Superior temporal gyrus (tissue), 1 donor: Measurements from ENCODE around the gene SLC43A3.
"Not testable (repeated sequence)": the region's sequence is repeated elsewhere in the genome, so short reads cannot be mapped to it uniquely, and the experiment has no call there.

Source experiments
- DNase-seq: peaks from one replicate; pipeline ENCODE4 v3.0.0-alpha.2; 2016; ENCODE audit errors: extremely low spot score

The SLC43A3 gene

DNA sequence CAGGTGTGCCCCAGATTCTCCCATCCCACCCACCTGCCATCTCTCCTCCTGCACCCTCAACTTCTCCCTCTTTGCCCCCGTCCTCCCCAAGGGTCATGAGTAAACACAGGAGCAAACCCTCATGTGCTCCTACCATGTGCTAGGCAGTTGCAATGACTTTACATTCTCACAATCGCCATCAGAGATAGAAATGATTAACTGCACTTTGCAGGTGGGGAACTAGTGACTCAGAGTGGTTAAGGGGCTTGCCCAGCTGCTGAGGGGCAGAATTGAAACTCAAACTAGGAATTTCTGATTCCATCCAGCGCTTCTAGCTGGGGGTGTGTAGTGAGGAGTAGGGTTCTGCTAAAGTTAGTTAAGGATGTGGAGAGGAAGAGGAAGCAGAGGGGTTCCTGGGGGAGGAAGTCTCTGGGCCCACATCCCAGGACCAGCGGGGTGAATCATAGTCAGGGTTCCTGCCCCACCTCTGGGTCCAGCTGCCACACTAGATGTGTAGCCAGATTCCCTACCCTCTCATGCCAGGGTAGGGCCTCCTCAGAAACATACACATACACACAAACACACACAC is 20.5 kb downstream of the SLC43A3 start:
- DNase-seq: no peak

DNA sequence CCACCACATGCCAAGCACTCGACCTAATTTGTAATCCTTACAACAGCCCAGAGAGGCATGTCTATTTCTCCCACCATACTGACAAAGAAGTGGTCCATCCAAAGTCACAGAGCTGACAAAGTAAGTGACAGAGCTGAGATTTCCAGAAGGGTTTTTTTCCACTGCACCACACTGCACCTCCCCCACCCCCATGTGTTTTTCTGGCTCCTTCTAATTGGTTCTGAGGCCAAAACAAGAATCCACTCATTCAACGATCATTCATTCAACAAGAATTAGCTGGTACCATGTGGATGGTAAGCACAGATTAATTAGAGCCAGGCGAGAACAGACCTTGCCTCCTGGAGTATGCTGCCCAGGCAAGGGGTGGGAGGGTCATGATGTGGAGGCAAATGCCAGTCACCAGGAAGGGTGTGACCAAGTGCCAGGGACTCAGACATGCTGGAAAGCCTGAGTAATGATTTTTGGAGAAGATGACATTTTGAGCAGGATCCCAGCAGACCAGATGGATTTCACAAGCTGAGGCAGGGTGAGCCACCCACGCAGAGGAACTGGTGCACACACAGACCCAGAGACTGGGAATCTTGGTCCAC is 21.6 kb downstream of the SLC43A3 start:
- no peak for DNase-seq

GRCh38 chr11:57403802-57404147 is 23.1 kb downstream of the SLC43A3 start:
- no peak for DNase-seq

GRCh38 chr11:57403003-57403801 is 23.7 kb downstream of the SLC43A3 start:
- DNase-seq: not testable (repeated sequence)

DNA sequence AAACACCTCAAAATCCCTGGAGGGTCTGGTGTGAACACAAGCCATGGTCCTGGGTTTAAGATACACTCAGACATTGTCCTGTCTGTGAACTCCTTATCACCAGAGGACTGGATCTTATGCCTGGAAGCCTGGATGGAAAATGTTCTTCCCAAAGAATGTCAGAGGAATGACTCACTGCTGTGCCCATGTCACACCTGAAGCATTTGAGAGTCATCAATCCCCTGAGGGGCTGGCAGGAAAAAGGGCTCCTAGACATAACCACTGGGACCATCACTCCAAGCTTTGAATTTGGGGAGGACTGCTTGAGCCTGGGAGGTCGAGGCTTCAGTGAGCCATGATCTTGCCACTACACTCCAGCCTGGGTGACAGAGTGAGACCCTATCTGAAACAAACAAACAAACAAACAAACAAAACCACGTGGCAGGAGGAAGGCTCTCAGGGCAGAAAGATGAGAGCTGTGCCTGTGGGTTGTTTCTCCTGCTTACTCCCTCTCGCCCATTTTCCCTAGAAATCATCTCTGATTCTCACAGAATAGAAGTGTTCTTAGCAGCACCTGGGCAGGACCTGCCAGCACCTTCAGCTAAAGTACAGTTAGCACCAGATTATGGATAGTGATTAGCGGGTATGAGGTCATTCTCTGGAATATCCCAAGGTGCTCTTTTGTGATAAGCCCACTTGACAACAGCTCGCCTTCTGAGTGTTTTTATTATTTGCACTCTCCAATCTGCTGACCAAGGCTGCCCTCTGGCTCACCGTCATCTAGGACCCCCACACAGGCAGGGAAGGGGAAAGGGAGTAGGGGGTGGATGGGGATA is 24.5 kb downstream of the SLC43A3 start:
- no peak for DNase-seq

DNA sequence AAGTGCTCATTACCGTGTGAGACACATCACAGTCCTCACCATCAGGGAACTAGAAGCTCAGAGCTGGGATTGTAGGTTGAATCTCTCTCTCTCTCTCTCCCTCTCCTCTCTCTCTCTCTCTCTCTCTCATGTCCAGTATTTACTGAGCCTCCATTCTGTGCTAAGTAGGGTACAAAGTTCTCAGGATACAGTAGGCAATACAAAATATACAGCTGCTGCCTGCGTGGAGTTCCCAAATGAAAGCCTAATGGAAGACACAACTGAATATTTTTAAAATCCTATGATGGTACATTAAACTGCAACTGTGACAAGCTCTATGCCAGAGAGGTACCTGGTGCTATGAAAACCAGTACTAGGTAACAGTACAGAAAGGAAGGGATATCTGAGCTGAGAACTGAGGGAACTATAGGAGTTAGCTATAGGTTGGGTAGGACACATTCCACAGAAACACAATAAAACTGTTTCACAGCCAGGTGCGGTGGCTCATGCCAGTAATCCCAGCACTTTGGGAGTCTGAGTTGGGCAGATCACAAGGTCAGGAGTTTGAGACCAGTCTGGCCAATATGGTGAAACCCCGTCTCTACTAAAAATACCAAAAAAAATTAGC is 26.8 kb downstream of the SLC43A3 start:
- no peak for DNase-seq

- no peak for DNase-seq
Measured at GRCh38 chr11:57399221-57399620, 27.7 kb downstream of the SLC43A3 start.

- DNase-seq: no peak
Measured at GRCh38 chr11:57397394-57397990, 29.4 kb downstream of the SLC43A3 start.

DNA sequence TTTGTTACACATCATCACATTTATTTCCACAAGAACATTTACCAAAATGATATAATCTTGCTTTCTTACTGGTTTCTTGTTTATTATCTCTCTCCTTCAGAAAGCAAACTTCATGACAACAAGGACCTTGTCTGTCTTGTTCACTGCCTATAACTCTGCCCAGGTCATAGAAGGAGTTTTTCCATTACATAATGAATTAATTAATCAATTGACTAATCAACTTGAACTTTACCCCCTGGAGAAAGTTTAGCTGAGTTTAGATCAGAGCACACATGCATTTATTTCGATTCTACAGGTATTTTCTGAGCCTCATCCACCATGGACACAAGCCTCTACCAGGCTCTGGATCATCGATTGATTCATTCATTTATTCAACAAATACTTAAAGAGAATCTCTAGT is 30.2 kb downstream of the SLC43A3 start:
- DNase-seq: no peak

DNA sequence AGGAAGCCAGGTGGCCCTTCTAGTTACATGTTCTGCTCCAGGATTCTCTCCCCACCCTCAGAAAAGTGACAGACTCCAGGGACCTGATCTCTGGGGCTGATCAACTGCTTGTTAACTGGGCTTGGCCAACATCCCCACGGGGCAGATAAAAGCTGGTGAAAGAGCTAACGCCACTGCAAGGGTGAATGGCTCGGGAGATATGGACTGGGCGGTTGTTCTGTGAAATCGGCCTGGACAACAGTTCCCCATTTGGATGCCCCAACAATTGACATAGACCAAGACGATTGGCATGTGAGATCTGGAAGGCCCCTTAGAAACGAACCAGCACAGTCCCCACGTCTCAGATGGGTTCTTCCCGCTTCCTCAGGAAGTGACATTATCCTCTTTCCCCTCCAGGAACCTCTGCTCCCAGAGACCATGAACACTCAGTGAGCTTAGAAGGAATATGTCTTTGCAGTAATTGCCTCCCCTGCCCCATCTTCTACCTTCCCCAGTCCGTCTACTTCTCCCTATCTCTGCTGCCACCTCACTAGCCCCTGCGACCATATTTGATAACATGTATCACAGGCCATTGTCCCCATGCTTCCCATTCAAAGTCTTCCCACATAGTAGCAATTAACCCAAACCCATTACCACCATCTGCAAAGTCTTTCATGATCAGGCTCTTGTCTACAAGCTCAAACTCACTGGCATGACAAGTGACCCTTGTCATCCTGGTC is 30.9 kb downstream of the SLC43A3 start:
- DNase-seq: no peak

DNA sequence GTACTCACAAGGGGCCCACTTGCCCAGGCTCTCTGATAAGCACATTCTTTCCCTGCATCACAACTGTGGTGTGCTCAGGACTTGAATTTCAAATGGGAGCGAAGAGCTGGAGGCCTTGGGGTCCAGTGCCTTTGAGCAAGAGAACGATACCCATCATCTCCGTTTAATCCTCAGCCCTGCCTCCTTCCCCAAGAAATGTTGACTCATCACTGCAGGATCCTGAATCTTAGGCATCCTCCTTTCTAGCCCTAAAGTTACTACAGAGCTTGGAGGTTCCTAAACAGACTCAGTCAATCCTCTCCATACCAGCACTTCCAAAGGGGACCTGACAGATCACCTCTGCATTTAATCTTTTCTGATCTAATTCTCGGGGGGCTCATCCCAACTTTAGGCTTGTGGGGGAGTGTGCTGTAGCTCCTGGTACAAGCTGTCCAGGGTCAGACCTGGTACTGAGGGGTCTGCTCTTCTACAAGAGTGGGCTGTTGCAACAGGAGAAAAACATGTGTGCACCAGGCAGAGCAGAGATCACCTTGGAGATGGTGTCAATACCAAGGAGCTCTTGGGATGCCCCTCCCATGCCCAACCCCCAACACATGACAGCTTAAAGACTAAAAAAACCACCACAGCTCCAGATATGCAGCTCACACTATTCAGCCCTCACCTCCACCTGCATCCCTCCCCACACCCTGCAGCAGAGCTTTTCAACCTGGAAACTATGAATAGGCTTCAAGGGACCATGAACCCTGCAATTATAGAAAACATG is 32.5 kb downstream of the SLC43A3 start:
- no peak for DNase-seq

DNA sequence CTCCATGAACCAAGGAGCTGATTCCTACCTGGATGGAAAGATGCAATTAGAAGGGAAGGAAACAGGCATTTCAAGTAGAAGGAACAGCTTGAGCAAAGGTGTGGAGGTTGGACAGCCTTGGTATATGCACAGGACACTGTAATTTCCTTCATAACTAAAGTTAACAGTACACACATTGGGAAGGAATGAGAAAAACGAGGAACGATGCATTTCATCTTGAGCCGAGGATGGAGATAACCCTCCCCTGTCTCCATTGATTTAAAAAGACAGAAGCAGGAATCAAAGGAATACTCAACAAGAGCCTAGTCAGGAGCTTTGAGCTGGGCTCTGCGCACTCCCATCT is 34.2 kb downstream of the SLC43A3 start:
- no peak for DNase-seq

GRCh38 chr11:57392066-57392762 is 34.7 kb downstream of the SLC43A3 start:
- no peak for DNase-seq

- DNase-seq: no peak
Measured at GRCh38 chr11:57391539-57391938, 35.4 kb downstream of the SLC43A3 start.

DNA sequence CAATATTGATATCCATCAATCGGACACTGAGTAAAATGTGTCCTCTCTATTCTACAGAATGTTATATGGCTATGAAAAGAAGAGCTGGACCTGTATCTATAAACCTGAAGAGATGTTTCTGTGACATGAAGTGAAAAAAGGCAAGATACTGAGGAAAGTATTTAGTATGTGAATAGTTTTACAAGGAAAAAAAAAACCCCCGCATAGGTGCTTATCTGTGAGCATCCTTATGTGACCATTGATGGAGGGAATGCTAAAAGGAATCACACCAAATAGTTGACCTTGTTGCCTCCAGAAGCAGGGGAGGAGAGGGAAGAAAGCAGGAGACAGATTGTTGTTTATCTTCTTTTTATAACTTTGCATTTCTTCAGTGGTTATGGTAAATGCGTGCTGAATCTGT is 35.8 kb downstream of the SLC43A3 start:
- DNase-seq: no peak

DNA sequence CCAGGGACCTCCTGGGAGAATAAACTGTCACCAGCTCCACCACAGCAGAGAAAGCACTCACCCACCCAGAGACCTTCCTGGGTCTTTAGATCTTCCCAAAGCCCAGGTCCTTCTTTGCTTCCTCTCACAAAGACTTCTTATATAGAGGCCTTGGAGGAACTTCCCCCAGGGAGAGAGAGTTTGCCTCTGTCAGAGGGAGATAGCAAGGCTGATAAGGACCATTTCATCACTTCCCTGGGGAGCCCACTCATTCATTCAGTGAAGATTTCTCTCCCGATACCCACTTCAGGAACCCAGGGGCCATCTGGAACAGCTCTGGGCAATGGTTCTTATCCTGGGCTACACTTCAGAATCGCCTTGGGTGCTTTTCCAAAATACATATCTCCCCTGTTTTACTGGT is 36.4 kb downstream of the SLC43A3 start, which contains the start of gene PRG2:
Gene PRG2 (minus strand): TSS at position 116 of the 400 bp plus-strand sequence. CDS start 706 bp downstream, outside the sequence.
- no peak for DNase-seq

- DNase-seq: no peak
Measured at GRCh38 chr11:57387289-57388030, 39.5 kb downstream of the SLC43A3 start.

DNA sequence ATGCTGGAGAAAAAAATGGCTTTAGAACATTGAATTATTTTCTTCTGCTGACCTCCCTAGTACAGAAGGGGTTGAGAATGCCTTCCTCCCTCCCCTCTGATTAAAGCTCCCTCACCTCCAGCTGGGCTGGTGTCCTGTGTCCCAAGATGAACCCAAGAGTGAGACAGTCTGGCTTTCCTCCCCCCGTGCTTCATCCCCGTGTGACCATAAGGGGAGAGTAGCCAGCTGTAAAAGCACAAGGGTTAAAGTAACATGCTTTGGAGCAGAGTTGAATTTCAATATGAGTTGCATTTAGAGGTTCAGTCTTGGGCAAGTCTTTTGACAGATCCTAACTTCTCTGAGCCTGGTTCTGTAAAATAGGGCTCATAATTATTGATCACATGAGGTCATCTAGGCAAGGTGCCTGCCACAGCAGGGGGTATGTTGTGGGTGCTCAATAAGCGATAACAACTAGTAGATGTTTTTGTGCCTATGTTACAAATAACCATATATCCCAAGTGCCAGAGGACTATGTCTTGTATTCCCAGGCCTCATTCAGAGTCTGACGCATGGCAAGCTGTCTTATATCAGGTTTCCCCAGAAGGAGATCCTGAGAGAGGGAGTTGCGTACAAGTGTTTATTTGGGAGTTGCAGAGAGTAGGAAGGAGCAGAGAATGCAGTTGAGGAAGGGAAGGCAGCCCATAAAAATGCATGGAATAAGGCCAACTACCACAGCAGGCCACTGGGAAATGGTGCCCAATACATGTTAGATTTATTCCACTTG is 40.6 kb downstream of the SLC43A3 start:
- DNase-seq: no peak
